HepG2 (cell line): ENCODE data around the gene EIF4E1B.

Experiments used
- EP300 ChIP-seq, 3 experiments: sonication (generic) in 1 of 3; formaldehyde crosslinking in 1 of 3; IDR thresholded peaks; 2 replicates each; pipeline versions ENCODE4 v1.5.1 to v1.6.1; 2011 to 2020; ENCODE audit warnings: low read depth in 2 of 3, low read length in 2 of 3, borderline replicate concordance in 1 of 3, improper control_type of control experiment in 1 of 3, mild to moderate bottlenecking in 1 of 3, missing genetic modification reagents in 1 of 3, moderate library complexity in 1 of 3
- FOXJ3 ChIP-seq: sonication (generic); formaldehyde crosslinking; IDR thresholded peaks from 2 replicates; pipeline ENCODE4 v1.4.0; 2020; ENCODE audit warnings: missing genetic modification reagents, mild to moderate bottlenecking, borderline replicate concordance
- MXI1 ChIP-seq: IDR thresholded peaks from 3 replicates; pipeline ENCODE4 v1.6.1; 2012; ENCODE audit warnings: low read depth, low read length, inconsistent platforms, borderline replicate concordance
- POLR2A ChIP-seq, 2 experiments: IDR thresholded peaks; 2 replicates each; pipeline ENCODE4 v1.6.1; 2011; ENCODE audit warnings: low read depth in 2 of 2, low read length in 2 of 2, mild to moderate bottlenecking in 1 of 2, moderate library complexity in 1 of 2; ENCODE audit not compliant: insufficient read depth in 1 of 2
- SRF ChIP-seq: IDR thresholded peaks from 2 replicates; pipeline ENCODE4 v1.6.1; 2011; ENCODE audit warnings: mild to moderate bottlenecking, low read depth, low read length, moderate library complexity
- TRIM24 ChIP-seq: sonication (generic); formaldehyde crosslinking; IDR thresholded peaks from 2 replicates; pipeline ENCODE4 v1.8.0; 2022; ENCODE audit warnings: mild to moderate bottlenecking, missing genetic modification reagents
- USF2 ChIP-seq, 2 experiments: sonication (generic) in 1 of 2; formaldehyde crosslinking in 1 of 2; IDR thresholded peaks; 2 replicates each; pipeline versions ENCODE4 v1.5.1 to v1.6.1; 2011 to 2020; ENCODE audit warnings: borderline replicate concordance in 1 of 2, low read depth in 1 of 2, low read length in 1 of 2, mild to moderate bottlenecking in 1 of 2, missing genetic modification reagents in 1 of 2, moderate library complexity in 1 of 2
- ZBTB34 ChIP-seq: sonication (generic); formaldehyde crosslinking; IDR thresholded peaks from 2 replicates; pipeline ENCODE4 v1.8.0; 2022; ENCODE audit warnings: mild to moderate bottlenecking, missing genetic modification reagents
- ZBTB49 ChIP-seq: sonication (generic); formaldehyde crosslinking; IDR thresholded peaks from 2 replicates; pipeline ENCODE4 v1.4.0; 2020; ENCODE audit warnings: missing genetic modification reagents, borderline replicate concordance
- ZFY ChIP-seq: sonication (generic); formaldehyde crosslinking; IDR thresholded peaks from 2 replicates; pipeline ENCODE4 v1.4.0; 2020; ENCODE audit warnings: missing genetic modification reagents

GRCh38 chr5:176632745-176633144 lies 2.3 kb downstream of the EIF4E1B start:
- TF ChIP-seq EP300 (IDR thresholded peaks at IDR 0.05; ENCODE audit: low read depth in 2 of 2, low read length in 2 of 2) (no peak), EP300 (CRISPR knock-in tag; IDR thresholded peaks at IDR 0.05; ENCODE audit: borderline replicate concordance) (no peak), USF2 (IDR thresholded peaks at IDR 0.05; ENCODE audit: low read depth, low read length) (no peak), USF2 (CRISPR knock-in tag; IDR thresholded peaks at IDR 0.05; ENCODE audit: borderline replicate concordance) (no peak), POLR2A (IDR thresholded peaks at IDR 0.05; ENCODE audit: insufficient read depth in 1 of 2, low read depth in 2 of 2, low read length in 2 of 2) (no peak), SRF (no peak), ZFY (CRISPR knock-in tag) (no peak), ZBTB49 (no peak), ZBTB34 (no peak), FOXJ3 (CRISPR knock-in tag) (no peak), MXI1 (no peak), TRIM24 (CRISPR knock-in tag) (no peak)
